Cardiac fibroblast (primary cell): Measurements from ENCODE around the gene SRGN.

Source experiments
- DNase-seq, 2 donors: peaks; one replicate each; pipeline versions ENCODE4 v3.0.0 to v3.0.0-alpha.2; 2010; ENCODE audit warnings: low read depth in 2 of 2
- H3K4me3 ChIP-seq, 2 donors: replicated peaks in 1 of 2; 1 replicate in 1 of 2; 2 replicates in 1 of 2; pipeline ENCODE4 v1.5.1; 2011; ENCODE audit warnings: low read depth in 2 of 2, low read length in 2 of 2, mild to moderate bottlenecking in 2 of 2, moderate library complexity in 1 of 2
- TF ChIP-seq, protein P1 (sequence below): IDR thresholded peaks from one replicate; pipeline ENCODE4 v1.5.1; 2011; ENCODE audit warnings: low read depth, mild to moderate bottlenecking, low read length, inconsistent platforms

The SRGN gene

DNA sequence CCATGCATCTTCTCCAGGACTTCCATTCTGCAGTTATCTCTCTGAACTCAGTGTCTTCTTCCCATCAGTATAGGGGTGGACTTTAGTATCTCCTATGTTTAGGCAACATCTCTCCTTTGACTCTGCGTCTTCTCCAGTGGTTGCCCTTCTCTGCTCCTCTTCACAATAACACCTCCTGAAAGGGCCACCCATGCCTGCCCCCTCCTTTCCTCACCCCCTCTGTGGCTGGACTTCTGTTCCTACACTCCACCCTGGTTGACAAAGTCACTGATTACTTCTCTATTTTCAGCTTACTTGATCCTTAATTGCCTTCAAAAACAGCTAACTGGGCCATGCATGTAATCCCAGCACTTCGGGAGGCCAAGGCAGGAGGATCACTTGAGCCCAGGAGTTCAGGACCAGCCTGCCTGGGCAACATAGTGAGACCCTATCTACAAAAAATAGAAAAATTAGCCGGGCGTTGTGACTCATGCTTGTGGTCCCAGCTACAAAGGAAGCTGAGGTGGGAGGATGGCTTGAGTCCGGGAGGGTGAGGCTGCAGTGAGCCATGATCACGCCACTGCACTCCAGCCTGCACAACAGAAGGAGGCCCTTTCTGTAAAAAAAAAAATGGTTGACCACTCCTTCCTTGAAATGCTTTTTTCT is 13.7 kb downstream of the SRGN start:
- peak; percentile 66 to 89 for DNase-seq
- TF ChIP-seq, protein P1, sequence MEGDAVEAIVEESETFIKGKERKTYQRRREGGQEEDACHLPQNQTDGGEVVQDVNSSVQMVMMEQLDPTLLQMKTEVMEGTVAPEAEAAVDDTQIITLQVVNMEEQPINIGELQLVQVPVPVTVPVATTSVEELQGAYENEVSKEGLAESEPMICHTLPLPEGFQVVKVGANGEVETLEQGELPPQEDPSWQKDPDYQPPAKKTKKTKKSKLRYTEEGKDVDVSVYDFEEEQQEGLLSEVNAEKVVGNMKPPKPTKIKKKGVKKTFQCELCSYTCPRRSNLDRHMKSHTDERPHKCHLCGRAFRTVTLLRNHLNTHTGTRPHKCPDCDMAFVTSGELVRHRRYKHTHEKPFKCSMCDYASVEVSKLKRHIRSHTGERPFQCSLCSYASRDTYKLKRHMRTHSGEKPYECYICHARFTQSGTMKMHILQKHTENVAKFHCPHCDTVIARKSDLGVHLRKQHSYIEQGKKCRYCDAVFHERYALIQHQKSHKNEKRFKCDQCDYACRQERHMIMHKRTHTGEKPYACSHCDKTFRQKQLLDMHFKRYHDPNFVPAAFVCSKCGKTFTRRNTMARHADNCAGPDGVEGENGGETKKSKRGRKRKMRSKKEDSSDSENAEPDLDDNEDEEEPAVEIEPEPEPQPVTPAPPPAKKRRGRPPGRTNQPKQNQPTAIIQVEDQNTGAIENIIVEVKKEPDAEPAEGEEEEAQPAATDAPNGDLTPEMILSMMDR: no peak

DNA sequence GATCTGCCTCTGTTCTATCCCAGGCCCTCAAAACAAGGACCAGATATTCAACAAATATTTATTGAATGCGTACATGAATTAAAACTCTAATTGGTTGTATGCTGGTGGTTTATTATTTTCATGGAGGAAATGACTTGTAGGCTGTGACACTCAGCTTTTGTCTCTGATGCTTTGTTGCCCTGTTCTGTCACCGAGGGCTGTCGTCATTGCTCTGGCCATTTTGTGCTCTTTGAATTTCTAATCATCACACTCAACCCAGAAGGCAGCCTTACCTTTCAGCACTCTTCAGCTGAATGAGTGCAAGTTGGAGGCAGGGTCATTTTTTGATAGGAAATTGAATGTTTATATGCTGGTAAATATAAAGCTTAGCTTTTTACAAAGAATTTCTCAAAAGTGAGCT is 14.5 kb downstream of the SRGN start:
- DNase-seq: no peak
- TF ChIP-seq, protein P1: no peak
- no peak overlapping the region for H3K4me3 ChIP-seq

More for the DNA sequence above, 13.7 kb downstream of the SRGN start:
- no peak overlapping the region for H3K4me3 ChIP-seq

DNA sequence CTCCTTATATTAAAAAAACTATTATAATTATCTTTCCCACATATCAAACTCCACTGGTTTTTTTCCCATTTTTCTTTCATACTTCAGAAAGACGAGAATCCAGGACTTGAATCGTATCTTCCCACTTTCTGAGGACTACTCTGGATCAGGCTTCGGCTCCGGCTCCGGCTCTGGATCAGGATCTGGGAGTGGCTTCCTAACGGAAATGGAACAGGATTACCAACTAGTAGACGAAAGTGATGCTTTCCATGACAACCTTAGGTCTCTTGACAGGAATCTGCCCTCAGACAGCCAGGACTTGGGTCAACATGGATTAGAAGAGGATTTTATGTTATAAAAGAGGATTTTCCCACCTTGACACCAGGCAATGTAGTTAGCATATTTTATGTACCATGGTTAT is 15.9 kb downstream of the SRGN start:
- H3K4me3 ChIP-seq: no peak overlapping the region
- no peak for DNase-seq
- TF ChIP-seq, protein P1: no peak

DNA sequence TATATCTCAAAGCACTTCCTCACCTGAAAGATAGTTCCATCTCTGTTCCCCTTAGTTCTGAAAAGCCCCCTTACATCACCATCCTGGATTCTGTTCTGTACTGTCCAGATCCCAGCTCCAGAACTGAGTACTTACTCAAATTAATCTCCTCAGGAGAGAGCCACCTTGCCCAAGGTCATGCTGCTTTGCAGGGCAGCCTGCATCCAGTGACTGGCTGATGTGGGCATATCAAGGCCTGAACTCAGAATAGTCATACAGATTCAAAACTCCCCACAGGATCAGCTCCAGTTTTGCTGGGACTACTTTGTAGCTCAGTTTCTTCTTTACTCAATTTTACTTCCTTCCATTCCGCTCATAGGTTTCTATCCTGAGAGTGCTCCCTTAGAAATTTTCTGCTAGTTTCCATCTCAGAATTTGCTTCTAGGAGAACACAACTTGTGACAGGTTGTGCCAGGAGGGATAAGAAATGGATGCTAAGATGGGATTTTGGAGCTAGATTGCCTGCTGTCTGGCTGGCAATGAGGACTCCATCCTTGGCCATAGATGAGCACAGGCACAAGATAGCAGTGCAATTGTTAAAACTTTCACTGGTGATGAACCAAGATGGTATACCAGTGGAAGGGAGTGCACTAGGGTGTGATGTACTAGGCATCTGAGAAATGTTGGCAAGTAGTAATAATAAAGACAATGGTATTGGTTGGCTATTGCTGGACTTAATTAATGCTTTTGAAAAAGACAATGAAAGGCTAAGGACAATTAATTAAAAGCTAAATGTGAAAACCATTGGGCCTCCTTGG is 17.3 kb downstream of the SRGN start:
- no peak overlapping the region for H3K4me3 ChIP-seq
- TF ChIP-seq, protein P1: no peak
- DNase-seq: no peak

DNA sequence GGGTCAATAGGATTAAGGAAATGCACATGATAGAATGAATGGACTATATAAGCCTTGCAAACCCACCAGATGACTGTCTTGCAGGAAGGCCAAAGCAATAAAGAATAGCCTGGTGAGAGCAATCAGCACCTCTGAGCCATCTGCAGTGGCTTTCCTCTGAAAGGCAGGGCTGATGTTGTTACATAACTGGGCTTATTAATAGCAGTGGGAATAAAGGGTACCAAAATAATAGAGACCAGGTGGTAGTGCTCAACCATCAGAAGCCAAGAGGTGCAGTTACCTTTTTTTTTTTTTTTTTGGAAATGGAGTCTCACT is 19.2 kb downstream of the SRGN start:
- DNase-seq: no peak
- no peak overlapping the region for H3K4me3 ChIP-seq
- TF ChIP-seq, protein P1: no peak

DNA sequence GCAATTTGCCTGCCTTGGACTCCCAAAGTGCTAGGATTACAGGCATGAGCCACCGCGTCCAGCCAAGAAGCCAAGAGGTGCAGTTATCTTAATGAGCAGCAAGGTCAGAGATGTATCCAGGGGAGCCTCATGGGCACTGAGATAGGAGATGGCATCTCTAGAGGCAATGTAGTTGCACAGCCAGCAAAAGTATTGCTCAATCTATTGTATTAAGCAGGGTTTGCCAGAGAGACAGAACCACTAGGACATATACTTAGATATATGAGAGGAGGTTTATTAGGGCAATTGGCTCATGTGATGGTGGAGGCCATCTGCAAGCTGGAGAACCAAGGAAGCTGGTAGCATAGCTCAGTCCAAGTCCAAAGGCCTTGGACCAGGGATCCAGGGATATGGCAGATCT is 19.8 kb downstream of the SRGN start:
- no peak for DNase-seq
- TF ChIP-seq, protein P1: no peak
- H3K4me3 ChIP-seq: no peak overlapping the region
